Panc1 (cell line): ENCODE measurements around the gene APBB1. TPM values are rescaled to one million over a fixed set of nuclear protein-coding genes. Genes with fewer than 3 reads are reported as not detected.

ENCODE experiments used
- ATAC-seq: fragments of 200-7000 bp; cut with Tn5 transposase; 2 replicates; pipeline ENCODE4 v1.9.1; 2020; ENCODE audit warnings: mild to moderate bottlenecking, moderate library complexity
- BruUV-seq: library from RNA; stranded (reverse); fragments of 400-500 nt; replicated peaks from 2 replicates; lab custom pipeline; 2021; lab: Mats Ljungman, UMichigan
- CTCF ChIA-PET: fragments of 300-600 bp; sonication (Branson Sonifier 250); formaldehyde crosslinking; loops from one replicate; lab custom pipeline; 2022; ENCODE audit warnings: antibody characterized with exemption; lab: Charles Lee
- POLR2A ChIA-PET: fragments of 300-600 bp; sonication (Branson Sonifier 250); formaldehyde crosslinking; loops from one replicate; lab custom pipeline; 2022; ENCODE audit warnings: antibody characterized with exemption; lab: Charles Lee
- DNase-seq: peaks from one replicate; pipeline ENCODE4 v3.0.0-alpha.2; 2010; ENCODE audit warnings: low read depth, low spot score
- H3K27ac ChIP-seq: 2 replicates; pipeline ENCODE4 v1.5.1; 2011; ENCODE audit warnings: mild to moderate bottlenecking, low read length, inconsistent platforms
- H3K27me3 ChIP-seq: fragments of 200-500 bp; sonication (Bioruptor generic); 2 replicates; pipeline ENCODE4 v1.6.0; 2014; ENCODE audit warnings: low read length, inconsistent platforms; ENCODE audit not compliant: control insufficient read depth, insufficient read depth
- H3K36me3 ChIP-seq: fragments of 200-500 bp; sonication (Bioruptor generic); 2 replicates; pipeline ENCODE4 v1.5.1; 2014; ENCODE audit warnings: inconsistent platforms, mild to moderate bottlenecking, low read length, moderate library complexity; ENCODE audit not compliant: control insufficient read depth, insufficient read depth
- H3K4me1 ChIP-seq: 2 replicates; pipeline ENCODE4 v1.5.1; 2011; ENCODE audit warnings: inconsistent platforms, mild to moderate bottlenecking, low read length, moderate library complexity; ENCODE audit not compliant: control insufficient read depth, insufficient read depth
- H3K4me3 ChIP-seq, 2 experiments: 2 replicates each; pipeline ENCODE4 v1.5.1; 2011 to 2012; ENCODE audit warnings: low read depth in 2 of 2, low read length in 2 of 2, mild to moderate bottlenecking in 2 of 2, inconsistent platforms in 1 of 2, moderate library complexity in 1 of 2
- H3K9me3 ChIP-seq: fragments of 200-500 bp; sonication (Bioruptor generic); 2 replicates; pipeline ENCODE4 v1.5.1; 2014; ENCODE audit warnings: low read depth, mild to moderate bottlenecking, inconsistent platforms, low read length, moderate library complexity; ENCODE audit not compliant: control insufficient read depth, insufficient read depth
- POLR2AphosphoS5 ChIP-seq: IDR thresholded peaks from 2 replicates; pipeline ENCODE4 v1.6.1; 2012; ENCODE audit warnings: mild to moderate bottlenecking, low read depth, low read length, moderate library complexity
- SIN3A ChIP-seq: IDR thresholded peaks from 2 replicates; pipeline ENCODE4 v1.6.1; 2012; ENCODE audit warnings: low read depth, mild to moderate bottlenecking, low read length, moderate library complexity, borderline replicate concordance; ENCODE audit not compliant: insufficient read depth
- TCF7L2 ChIP-seq: IDR thresholded peaks from 2 replicates; pipeline ENCODE4 v1.6.1; 2011; ENCODE audit warnings: mild to moderate bottlenecking, low read depth, low read length, inconsistent platforms
- in situ Hi-C: cut with HindIII; loops from 2 replicates; pipeline ENCODE4 v1.10.0; 2016; ENCODE audit warnings: low sequenced_read_pairs, low pct_unique_long_range_greater_than_20kb
- intact Hi-C: fragments of 100-400 bp; cut with micrococcal nuclease; formaldehyde crosslinking; loops from one replicate; pipeline ENCODE4 v1.10.0; 2022; ENCODE audit not compliant: unreplicated experiment
- total RNA-seq: library from RNA; stranded (reverse); gene quantifications from one replicate; pipeline ENCODE4 v1.2.1, GENCODE V29; 2021; ENCODE audit not compliant: unreplicated experiment
- TF ChIP-seq, protein P1 (sequence below): fragments of 450-650 bp; IDR thresholded peaks from 2 replicates; pipeline ENCODE4 v1.5.1; 2017; ENCODE audit warnings: mild to moderate bottlenecking
- TF ChIP-seq, protein P2 (sequence below), 2 experiments: IDR thresholded peaks; 2 replicates each; pipeline ENCODE4 v1.6.1; 2011 to 2012; ENCODE audit warnings: low read depth in 2 of 2, control low read depth in 1 of 2, low read length in 1 of 2, mild to moderate bottlenecking in 1 of 2, moderate library complexity in 1 of 2; ENCODE audit not compliant: insufficient read depth in 1 of 2

APBB1 gene
- total RNA-seq, 1 experiment from 2014 or later, result 9.6 TPM

DNA sequence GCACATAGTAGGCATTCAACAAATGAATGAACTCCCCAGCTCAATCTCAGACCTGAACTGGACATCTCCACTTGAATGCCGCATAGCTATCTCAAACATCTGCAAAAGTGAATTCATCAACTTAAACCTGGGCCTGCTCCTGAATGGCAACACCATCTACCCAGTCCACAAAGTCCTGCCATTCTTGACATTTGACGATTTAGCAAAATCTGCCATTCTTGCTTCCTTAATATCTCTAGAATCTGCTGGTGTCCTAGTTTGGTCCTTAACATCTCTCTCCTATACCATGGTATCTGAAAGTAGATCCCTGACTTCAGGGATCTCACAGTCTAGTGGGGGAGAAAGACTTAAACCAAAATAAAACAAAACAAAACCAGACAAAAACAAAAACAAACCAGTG is 34.3 kb upstream of the APBB1 start:
- H3K4me3 ChIP-seq, result no peak overlapping the region
- intact Hi-C loops, result no loop called here
- TF ChIP-seq, protein P1, sequence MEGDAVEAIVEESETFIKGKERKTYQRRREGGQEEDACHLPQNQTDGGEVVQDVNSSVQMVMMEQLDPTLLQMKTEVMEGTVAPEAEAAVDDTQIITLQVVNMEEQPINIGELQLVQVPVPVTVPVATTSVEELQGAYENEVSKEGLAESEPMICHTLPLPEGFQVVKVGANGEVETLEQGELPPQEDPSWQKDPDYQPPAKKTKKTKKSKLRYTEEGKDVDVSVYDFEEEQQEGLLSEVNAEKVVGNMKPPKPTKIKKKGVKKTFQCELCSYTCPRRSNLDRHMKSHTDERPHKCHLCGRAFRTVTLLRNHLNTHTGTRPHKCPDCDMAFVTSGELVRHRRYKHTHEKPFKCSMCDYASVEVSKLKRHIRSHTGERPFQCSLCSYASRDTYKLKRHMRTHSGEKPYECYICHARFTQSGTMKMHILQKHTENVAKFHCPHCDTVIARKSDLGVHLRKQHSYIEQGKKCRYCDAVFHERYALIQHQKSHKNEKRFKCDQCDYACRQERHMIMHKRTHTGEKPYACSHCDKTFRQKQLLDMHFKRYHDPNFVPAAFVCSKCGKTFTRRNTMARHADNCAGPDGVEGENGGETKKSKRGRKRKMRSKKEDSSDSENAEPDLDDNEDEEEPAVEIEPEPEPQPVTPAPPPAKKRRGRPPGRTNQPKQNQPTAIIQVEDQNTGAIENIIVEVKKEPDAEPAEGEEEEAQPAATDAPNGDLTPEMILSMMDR, result no peak
- TF ChIP-seq TCF7L2 (no peak), POLR2AphosphoS5 (no peak), SIN3A (no peak)
- TF ChIP-seq, protein P2, sequence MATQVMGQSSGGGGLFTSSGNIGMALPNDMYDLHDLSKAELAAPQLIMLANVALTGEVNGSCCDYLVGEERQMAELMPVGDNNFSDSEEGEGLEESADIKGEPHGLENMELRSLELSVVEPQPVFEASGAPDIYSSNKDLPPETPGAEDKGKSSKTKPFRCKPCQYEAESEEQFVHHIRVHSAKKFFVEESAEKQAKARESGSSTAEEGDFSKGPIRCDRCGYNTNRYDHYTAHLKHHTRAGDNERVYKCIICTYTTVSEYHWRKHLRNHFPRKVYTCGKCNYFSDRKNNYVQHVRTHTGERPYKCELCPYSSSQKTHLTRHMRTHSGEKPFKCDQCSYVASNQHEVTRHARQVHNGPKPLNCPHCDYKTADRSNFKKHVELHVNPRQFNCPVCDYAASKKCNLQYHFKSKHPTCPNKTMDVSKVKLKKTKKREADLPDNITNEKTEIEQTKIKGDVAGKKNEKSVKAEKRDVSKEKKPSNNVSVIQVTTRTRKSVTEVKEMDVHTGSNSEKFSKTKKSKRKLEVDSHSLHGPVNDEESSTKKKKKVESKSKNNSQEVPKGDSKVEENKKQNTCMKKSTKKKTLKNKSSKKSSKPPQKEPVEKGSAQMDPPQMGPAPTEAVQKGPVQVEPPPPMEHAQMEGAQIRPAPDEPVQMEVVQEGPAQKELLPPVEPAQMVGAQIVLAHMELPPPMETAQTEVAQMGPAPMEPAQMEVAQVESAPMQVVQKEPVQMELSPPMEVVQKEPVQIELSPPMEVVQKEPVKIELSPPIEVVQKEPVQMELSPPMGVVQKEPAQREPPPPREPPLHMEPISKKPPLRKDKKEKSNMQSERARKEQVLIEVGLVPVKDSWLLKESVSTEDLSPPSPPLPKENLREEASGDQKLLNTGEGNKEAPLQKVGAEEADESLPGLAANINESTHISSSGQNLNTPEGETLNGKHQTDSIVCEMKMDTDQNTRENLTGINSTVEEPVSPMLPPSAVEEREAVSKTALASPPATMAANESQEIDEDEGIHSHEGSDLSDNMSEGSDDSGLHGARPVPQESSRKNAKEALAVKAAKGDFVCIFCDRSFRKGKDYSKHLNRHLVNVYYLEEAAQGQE (IDR thresholded peaks at IDR 0.05; ENCODE audit: insufficient read depth in 1 of 2, low read depth in 2 of 2, low read length in 1 of 2), result no peak
- no peaks in the 10 kb centered on the region; the same call in 1 of the 2 replicates for H3K36me3 ChIP-seq
- in situ Hi-C loops, result no loop called here
- ATAC-seq (no peak), DNase-seq (no peak)
- ChIA-PET CTCF (interaction anchor here (1.0 kb wide), 2 partner anchors 10 to 74 kb away, joined by 3 to 4 read pairs; no protein-coding TSS in a partner anchor), POLR2A (no interaction called here)
- H3K4me1 ChIP-seq, result no peaks in the 10 kb centered on the region
- no peaks in the 10 kb centered on the region for H3K27me3 ChIP-seq
- no peaks in the 10 kb centered on the region for H3K9me3 ChIP-seq
- no TSS peak for BruUV-seq
- no peak overlapping the region for H3K27ac ChIP-seq

DNA sequence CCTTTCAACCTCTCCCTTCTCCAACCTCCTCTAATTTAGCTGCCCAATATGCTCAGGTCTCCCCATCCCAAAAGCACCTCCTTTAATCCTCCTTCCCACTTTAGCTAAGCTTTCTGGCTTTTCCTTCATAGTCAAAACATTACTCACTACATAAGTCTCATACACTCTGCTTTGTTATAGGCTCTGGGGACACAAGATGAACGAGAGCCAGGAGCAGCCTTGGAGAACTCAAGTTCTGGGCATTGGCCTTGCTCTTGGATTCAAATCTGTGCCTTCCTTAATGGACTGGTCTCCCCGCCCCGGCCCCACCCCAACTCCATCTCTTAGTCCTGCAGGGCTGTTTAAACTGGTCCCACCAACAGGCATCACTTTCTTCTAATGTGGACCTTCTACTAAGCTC is 33.3 kb upstream of the APBB1 start:
- no peaks in the 10 kb centered on the region for H3K9me3 ChIP-seq
- intact Hi-C loops, result no loop called here
- ChIA-PET CTCF (interaction anchor here (1.0 kb wide), 1 partner anchor 73 kb away, joined by 4 read pairs; no protein-coding TSS in a partner anchor), POLR2A (no interaction called here)
- H3K27ac ChIP-seq, result no peak overlapping the region
- H3K4me3 ChIP-seq, result no peak overlapping the region
- in situ Hi-C loops, result no loop called here
- DNase-seq, result no peak
- H3K27me3 ChIP-seq, result no peaks in the 10 kb centered on the region
- no peak for ATAC-seq
- TF ChIP-seq, protein P1, result no peak
- no peak for TF ChIP-seq TCF7L2
- TF ChIP-seq POLR2AphosphoS5, result no peak
- no peak for TF ChIP-seq SIN3A
- TF ChIP-seq, protein P2 (IDR thresholded peaks at IDR 0.05; ENCODE audit: insufficient read depth in 1 of 2, low read depth in 2 of 2, low read length in 1 of 2), result no peak
- H3K4me1 ChIP-seq, result no peaks in the 10 kb centered on the region
- H3K36me3 ChIP-seq, result no peaks in the 10 kb centered on the region; the same call in 1 of the 2 replicates
- no TSS peak for BruUV-seq
